ENCODE results near the gene C1orf232. TPM values are rescaled to one million over a fixed set of nuclear protein-coding genes. Genes with fewer than 3 reads are reported as not detected.

Gene C1orf232
- total and polyA plus RNA-seq, 3 donors from 2014 or later = not detected

GRCh38 chr1:26155370-26156284 is 13.1 kb downstream of the C1orf232 start:
- Histone ChIP-seq H3K4me3 (no peak overlapping the region), H3K9me3 (no peaks in the 10 kb centered on the region)
- 59 to 68% methylated on average over 18 to 21 of the region's 21 CpGs for WGBS, 2 donors

GRCh38 chr1:26154750-26155149 is 14.0 kb downstream of the C1orf232 start:
- intact Hi-C loops (cut with DNase I; ENCODE audit: low total_unique reads) = no loop called here
- H3K27ac ChIP-seq = no peak overlapping the region

More at GRCh38 chr1:26155370-26156284, 13.1 kb downstream of the C1orf232 start:
- no peak for DNase-seq
- Histone ChIP-seq H3K4me1 (no peaks in the 10 kb centered on the region), H3K27ac (no peak overlapping the region), H3K27me3 (no peaks in the 10 kb centered on the region), H3K36me3 (ENCODE audit: low read depth, missing control alignments) (no peaks in the 10 kb centered on the region)
- TF ChIP-seq POLR2A (IDR thresholded peaks at IDR 0.05) (no peak), CTCF (IDR thresholded peaks at IDR 0.05) (no peak)
- intact Hi-C loops (cut with DNase I; ENCODE audit: low total_unique reads) = no loop called here

GRCh38 chr1:26153966-26154532 is 14.7 kb downstream of the C1orf232 start:
- 61 to 70% methylated on average over 5 of the region's 5 CpGs for WGBS, 2 donors
- Histone ChIP-seq H3K9me3 (no peaks in the 10 kb centered on the region), H3K4me1 (no peaks in the 10 kb centered on the region), H3K27ac (no peak overlapping the region), H3K4me3 (no peak overlapping the region), H3K36me3 (ENCODE audit: low read depth, missing control alignments) (no peaks in the 10 kb centered on the region), H3K27me3 (no peaks in the 10 kb centered on the region)
- TF ChIP-seq POLR2A (IDR thresholded peaks at IDR 0.05) (no peak), CTCF (IDR thresholded peaks at IDR 0.05) (no peak)
- intact Hi-C loops (cut with DNase I; ENCODE audit: low total_unique reads) = no loop called here
- no peak for DNase-seq

More at GRCh38 chr1:26154750-26155149, 14.0 kb downstream of the C1orf232 start:
- Histone ChIP-seq H3K27me3 (no peaks in the 10 kb centered on the region), H3K9me3 (no peaks in the 10 kb centered on the region), H3K4me1 (no peaks in the 10 kb centered on the region), H3K4me3 (no peak overlapping the region), H3K36me3 (ENCODE audit: low read depth, missing control alignments) (no peaks in the 10 kb centered on the region)
- WGBS, 2 donors = 61 to 75% methylated on average over 9 of the region's 9 CpGs
- TF ChIP-seq POLR2A (IDR thresholded peaks at IDR 0.05) = no peak
- TF ChIP-seq CTCF (IDR thresholded peaks at IDR 0.05) = no peak
- no peak for DNase-seq

- Histone ChIP-seq H3K27ac (no peak overlapping the region), H3K36me3 (ENCODE audit: low read depth, missing control alignments) (no peaks in the 10 kb centered on the region), H3K4me1 (no peaks in the 10 kb centered on the region), H3K27me3 (no peaks in the 10 kb centered on the region), H3K4me3 (no peak overlapping the region), H3K9me3 (no peaks in the 10 kb centered on the region)
- intact Hi-C loops (cut with DNase I; ENCODE audit: low total_unique reads) = loop anchor here (10.0 kb wide), 2 partner anchors 114 to 254 kb away; no protein-coding TSS in a partner anchor
- DNase-seq = no peak
- TF ChIP-seq CTCF (IDR thresholded peaks at IDR 0.05) (no peak), POLR2A (IDR thresholded peaks at IDR 0.05) (no peak)
Measured at GRCh38 chr1:26148887-26149286, 19.9 kb downstream of the C1orf232 start.

All from testis (tissue), 3 donors.